ENCODE results near the gene SLC51A.

DNA sequence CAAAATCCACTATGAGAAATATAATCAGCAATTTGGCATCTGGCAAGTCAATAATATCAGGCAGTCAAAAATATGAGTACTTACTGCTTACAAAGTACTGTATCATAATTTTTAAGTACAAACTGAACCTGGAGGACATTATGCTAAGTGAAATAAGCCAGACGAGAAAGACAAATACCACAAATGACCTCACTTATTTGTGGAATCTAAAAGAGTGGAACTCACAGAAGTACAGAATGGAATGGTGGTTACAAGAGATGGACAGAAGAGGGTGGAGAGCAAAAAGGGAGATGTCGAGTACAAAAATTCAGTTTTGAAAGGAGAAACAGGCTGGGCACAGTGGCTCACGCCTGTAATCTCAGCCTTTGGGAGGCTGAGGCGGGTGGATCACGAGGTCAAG, 58.8 kb downstream of the SLC51A start:
- TF ChIP-seq, protein P1, sequence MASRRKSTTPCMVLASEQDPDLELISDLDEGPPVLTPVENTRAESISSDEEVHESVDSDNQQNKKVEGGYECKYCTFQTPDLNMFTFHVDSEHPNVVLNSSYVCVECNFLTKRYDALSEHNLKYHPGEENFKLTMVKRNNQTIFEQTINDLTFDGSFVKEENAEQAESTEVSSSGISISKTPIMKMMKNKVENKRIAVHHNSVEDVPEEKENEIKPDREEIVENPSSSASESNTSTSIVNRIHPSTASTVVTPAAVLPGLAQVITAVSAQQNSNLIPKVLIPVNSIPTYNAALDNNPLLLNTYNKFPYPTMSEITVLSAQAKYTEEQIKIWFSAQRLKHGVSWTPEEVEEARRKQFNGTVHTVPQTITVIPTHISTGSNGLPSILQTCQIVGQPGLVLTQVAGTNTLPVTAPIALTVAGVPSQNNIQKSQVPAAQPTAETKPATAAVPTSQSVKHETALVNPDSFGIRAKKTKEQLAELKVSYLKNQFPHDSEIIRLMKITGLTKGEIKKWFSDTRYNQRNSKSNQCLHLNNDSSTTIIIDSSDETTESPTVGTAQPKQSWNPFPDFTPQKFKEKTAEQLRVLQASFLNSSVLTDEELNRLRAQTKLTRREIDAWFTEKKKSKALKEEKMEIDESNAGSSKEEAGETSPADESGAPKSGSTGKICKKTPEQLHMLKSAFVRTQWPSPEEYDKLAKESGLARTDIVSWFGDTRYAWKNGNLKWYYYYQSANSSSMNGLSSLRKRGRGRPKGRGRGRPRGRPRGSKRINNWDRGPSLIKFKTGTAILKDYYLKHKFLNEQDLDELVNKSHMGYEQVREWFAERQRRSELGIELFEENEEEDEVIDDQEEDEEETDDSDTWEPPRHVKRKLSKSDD (conservative IDR thresholded peaks at IDR 0.05; ENCODE audit: low read length) = no peak
- TF ChIP-seq, protein P2, sequence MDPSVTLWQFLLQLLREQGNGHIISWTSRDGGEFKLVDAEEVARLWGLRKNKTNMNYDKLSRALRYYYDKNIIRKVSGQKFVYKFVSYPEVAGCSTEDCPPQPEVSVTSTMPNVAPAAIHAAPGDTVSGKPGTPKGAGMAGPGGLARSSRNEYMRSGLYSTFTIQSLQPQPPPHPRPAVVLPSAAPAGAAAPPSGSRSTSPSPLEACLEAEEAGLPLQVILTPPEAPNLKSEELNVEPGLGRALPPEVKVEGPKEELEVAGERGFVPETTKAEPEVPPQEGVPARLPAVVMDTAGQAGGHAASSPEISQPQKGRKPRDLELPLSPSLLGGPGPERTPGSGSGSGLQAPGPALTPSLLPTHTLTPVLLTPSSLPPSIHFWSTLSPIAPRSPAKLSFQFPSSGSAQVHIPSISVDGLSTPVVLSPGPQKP (CRISPR knock-in tag; IDR thresholded peaks at IDR 0.05) = no peak
- TF ChIP-seq ZBTB1 (CRISPR knock-in tag; IDR thresholded peaks at IDR 0.05; ENCODE audit: borderline replicate concordance, low read depth) (no peak), ZNF324 (CRISPR knock-in tag; IDR thresholded peaks at IDR 0.05) (no peak), TAF1 (IDR thresholded peaks at IDR 0.05; ENCODE audit: control insufficient read depth, extremely low read depth, insufficient read depth, low read length, severe bottlenecking) (no peak)

All from K562 (cell line).